ENCODE results near the gene DNASE1L2.
"Not testable (repeated sequence)": the region's sequence is repeated elsewhere in the genome, so short reads cannot be mapped to it uniquely, and the experiment has no call there.

Gene DNASE1L2

DNA sequence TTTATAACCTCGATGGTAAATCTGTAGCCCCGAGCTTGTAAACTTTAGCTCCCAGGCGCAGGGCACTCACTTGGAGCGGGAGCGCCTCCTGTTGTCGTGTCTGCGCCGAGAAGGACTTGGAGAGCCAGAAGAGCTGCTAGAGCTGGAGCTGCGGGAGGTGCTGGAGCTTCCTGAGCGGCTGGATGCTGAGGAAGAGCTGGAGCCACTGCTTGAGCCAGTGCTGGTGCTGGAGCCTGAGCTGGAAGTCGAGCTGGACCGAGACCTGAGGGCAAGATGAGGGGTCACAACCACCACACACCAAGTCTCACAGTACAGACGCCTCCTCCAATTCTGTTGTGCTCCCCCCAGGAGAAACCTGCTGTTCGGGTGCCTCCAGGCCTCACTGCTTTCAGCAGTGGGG lies 26.8 kb downstream of the DNASE1L2 start:
- Histone ChIP-seq H3K36me3 (ENCODE audit: control insufficient read depth in 1 of 2, insufficient read depth in 2 of 2, low read length in 2 of 2) (peaks cover 34 to 38% of the 10 kb centered on the region in 2 donors), H3K4me1 (ENCODE audit: control insufficient read depth in 1 of 2, insufficient read depth in 2 of 2, low read length in 2 of 2) (peaks cover 3 to 17% of the 10 kb centered on the region in 2 donors)
- not testable (repeated sequence) for H3K4me3 ChIP-seq (ENCODE audit: low read depth in 1 of 2, low read length in 2 of 2); H3K9me3 ChIP-seq (ENCODE audit: control insufficient read depth in 1 of 2, low read length in 2 of 2); H3K27me3 ChIP-seq (ENCODE audit: low read depth, low read length); H3K27ac ChIP-seq (ENCODE audit: low read length)

DNA sequence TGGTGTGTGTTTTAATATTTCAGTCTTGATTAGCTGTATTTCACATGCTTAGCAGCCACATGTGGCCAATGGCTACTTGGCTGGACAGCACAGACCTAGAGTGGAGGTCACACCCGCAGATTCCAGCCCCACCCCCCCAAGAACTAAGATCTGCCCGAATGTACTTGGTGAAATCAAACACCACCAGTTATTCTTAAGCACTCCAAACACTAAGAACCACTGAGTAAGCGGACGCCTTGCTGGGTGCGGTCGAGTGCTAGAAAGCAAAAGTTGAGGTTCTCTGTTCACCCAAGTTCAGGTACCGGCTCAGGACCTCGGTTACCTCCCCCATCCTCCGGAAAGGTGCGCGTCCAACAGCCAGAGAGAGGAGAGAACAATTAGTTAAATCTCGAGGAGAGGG lies 30.6 kb downstream of the DNASE1L2 start:
- H3K4me1 ChIP-seq (ENCODE audit: control insufficient read depth in 1 of 2, insufficient read depth in 2 of 2, low read length in 2 of 2): peaks cover 9 to 31% of the 10 kb centered on the region in 2 donors
- H3K4me3 ChIP-seq (ENCODE audit: low read depth in 1 of 2, low read length in 2 of 2): peak overlapping the region; percentile 50 to 95
- peaks cover 21% of the 10 kb centered on the region in 2 donors for H3K36me3 ChIP-seq (ENCODE audit: control insufficient read depth in 1 of 2, insufficient read depth in 2 of 2, low read length in 2 of 2)
- not testable (repeated sequence) for H3K27ac ChIP-seq (ENCODE audit: low read length); H3K27me3 ChIP-seq (ENCODE audit: low read depth, low read length); H3K9me3 ChIP-seq (ENCODE audit: control insufficient read depth in 1 of 2, low read length in 2 of 2)

DNA sequence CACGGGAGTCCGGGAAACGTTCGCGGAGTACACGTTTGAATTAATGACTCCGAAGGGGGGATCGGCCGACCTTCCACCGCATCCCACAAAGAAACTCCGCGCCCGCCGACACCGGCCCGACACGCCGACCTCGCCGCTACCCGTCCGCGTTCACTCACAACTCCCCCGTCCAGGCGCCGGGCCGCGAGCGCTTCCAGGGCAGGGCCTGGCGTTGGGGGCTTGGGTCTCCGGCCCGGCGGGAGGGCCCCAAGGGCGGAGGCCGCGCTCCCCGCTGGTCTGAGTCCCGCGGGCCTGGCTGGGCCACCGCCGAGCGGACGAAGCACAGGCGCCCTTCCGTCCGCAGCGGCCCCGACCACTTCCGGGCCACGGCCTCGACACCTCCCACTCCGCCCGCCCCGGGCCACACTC lies 31.3 kb downstream of the DNASE1L2 start:
- H3K9me3 ChIP-seq (ENCODE audit: control insufficient read depth in 1 of 2, low read length in 2 of 2); H3K27me3 ChIP-seq (ENCODE audit: low read depth, low read length): not testable (repeated sequence)
- Histone ChIP-seq H3K4me1 (ENCODE audit: control insufficient read depth in 1 of 2, insufficient read depth in 2 of 2, low read length in 2 of 2) (peaks cover 9 to 31% of the 10 kb centered on the region in 2 donors), H3K27ac (ENCODE audit: low read length) (peak overlapping the region; percentile 96), H3K4me3 (ENCODE audit: low read depth in 1 of 2, low read length in 2 of 2) (peak overlapping the region; percentile 61 to 95), H3K36me3 (ENCODE audit: control insufficient read depth in 1 of 2, insufficient read depth in 2 of 2, low read length in 2 of 2) (peaks cover 14 to 15% of the 10 kb centered on the region in 2 donors)

DNA sequence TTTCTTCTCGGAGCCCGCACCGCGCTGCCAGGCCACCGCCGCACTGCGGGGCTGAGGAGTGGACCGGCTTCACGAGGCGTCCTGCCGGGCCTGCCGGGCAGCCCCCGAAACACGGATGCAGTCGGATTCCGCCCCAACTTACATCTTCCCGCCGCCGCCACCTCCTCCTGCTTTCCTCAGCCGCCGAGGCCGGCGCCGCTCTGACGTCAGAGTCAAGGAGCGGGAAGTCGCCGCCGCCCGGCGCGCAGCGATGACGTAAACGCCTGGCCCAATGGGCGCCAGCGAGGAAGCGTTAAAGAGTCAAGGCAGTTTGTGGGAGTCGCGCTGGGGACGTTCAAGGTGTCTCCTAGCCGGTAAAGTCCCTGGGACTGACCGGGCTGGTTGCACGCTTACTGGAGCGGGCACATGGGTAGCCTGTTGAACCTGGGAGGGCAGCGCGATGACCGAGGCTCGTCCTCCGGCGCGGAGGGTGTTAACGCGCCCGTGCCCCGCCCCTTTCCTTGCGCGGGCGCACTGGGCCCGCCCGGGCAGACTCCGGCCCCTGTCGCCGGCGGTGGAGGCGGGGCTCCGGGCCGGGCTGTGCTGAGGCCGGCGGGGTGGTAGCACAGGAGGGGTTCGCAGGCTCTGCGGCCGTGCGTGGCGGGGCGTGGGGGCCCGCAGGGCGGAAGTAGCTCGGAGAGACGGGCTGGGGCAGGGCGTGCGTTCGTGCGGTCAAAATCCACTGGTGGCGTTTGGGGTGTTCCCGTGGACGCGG lies 31.8 kb downstream of the DNASE1L2 start, which contains the start of gene RNPS1:
Gene RNPS1 (minus strand): TSS at position 214 of the 754 bp plus-strand sequence. CDS start 3,483 bp downstream, outside the sequence.
- H3K27me3 ChIP-seq (ENCODE audit: low read depth, low read length): no peaks in the 10 kb centered on the region
- H3K4me1 ChIP-seq (ENCODE audit: control insufficient read depth in 1 of 2, insufficient read depth in 2 of 2, low read length in 2 of 2): peaks cover 9 to 31% of the 10 kb centered on the region in 2 donors
- peak within 1 kb of the TSS; percentile 96 for H3K27ac ChIP-seq (ENCODE audit: low read length)
- H3K4me3 ChIP-seq (ENCODE audit: low read depth in 1 of 2, low read length in 2 of 2): peak within 1 kb of the TSS; percentile 61 to 95
- peaks cover 9% of the 10 kb centered on the region in 2 donors for H3K36me3 ChIP-seq (ENCODE audit: control insufficient read depth in 1 of 2, insufficient read depth in 2 of 2, low read length in 2 of 2)
- H3K9me3 ChIP-seq (ENCODE audit: control insufficient read depth in 1 of 2, low read length in 2 of 2): no peaks in the 10 kb centered on the region

DNA sequence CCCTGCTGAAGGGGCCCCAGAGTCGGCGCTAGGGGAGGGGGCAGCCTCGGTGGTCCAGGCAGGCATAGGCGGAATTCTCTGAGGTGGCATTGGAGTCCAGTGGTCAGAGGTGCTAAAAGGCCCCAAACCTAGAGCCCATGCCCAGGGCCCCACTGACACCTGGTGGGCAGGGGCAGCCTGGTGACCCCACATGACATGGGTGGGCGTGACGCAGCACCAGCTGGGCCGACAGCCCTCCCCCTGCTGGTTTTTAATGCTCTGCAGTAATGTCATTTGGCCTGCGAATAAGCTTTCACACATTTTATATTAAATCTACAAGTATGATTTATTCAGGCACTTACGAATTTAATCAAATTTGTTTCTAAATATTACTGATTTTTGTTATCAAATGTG lies 33.8 kb downstream of the DNASE1L2 start:
- Histone ChIP-seq H3K4me1 (ENCODE audit: control insufficient read depth in 1 of 2, insufficient read depth in 2 of 2, low read length in 2 of 2) (peaks cover 9 to 31% of the 10 kb centered on the region in 2 donors), H3K27ac (ENCODE audit: low read length) (no peak overlapping the region), H3K36me3 (ENCODE audit: control insufficient read depth in 1 of 2, insufficient read depth in 2 of 2, low read length in 2 of 2) (peaks cover 0 to 3% of the 10 kb centered on the region in 2 donors), H3K9me3 (ENCODE audit: control insufficient read depth in 1 of 2, low read length in 2 of 2) (no peaks in the 10 kb centered on the region), H3K27me3 (ENCODE audit: low read depth, low read length) (no peaks in the 10 kb centered on the region), H3K4me3 (ENCODE audit: low read depth in 1 of 2, low read length in 2 of 2) (no peak overlapping the region)

DNA sequence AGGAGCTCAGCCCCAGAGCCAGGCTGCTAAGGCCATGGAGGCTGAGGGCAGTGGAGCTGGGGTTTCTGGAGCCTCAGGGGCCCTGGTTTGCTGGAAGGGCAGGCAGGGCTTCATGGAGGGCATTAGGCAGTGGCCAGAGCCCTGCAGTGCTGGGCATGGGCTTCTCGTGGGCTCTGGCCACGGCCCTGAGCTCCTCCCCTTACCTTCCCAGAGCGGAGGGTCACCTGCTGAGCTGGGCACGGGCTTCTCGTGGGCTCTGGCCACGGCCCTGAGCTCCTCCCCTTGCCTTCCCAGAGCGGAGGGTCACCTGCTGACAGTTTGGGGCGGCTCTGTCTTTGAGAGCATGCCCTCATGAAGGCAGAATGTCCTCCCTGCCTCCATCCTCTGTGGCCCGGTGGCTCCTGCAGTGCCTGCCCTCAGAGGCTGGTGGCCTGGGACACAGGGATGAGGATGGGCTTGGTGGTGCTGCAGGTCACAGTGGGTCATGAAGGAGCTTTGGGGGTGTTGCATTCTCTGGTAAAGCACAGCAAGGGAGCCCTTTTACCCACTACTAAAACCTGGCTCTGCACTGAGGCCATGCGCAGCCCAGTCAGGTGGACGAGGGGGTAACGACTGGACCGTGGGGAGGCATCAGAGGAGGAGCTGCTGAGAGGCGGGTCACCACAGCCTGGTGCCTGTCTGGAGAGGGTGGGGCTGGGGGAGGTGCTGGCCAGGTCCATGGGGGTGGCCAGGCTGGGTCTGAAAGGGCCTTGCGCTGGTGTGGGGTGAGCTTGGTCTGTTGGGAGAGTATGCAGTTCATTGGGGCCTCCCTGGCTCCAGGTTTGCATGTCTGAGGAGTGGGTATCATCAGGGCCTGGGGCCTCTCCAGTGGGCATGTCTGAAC lies 34.6 kb downstream of the DNASE1L2 start:
- Histone ChIP-seq H3K9me3 (ENCODE audit: control insufficient read depth in 1 of 2, low read length in 2 of 2) (no peaks in the 10 kb centered on the region), H3K4me3 (ENCODE audit: low read depth in 1 of 2, low read length in 2 of 2) (no peak overlapping the region), H3K27ac (ENCODE audit: low read length) (no peak overlapping the region), H3K27me3 (ENCODE audit: low read depth, low read length) (no peaks in the 10 kb centered on the region), H3K4me1 (ENCODE audit: control insufficient read depth in 1 of 2, insufficient read depth in 2 of 2, low read length in 2 of 2) (peaks cover 9 to 27% of the 10 kb centered on the region in 2 donors), H3K36me3 (ENCODE audit: control insufficient read depth in 1 of 2, insufficient read depth in 2 of 2, low read length in 2 of 2) (peaks cover 0 to 3% of the 10 kb centered on the region in 2 donors)

DNA sequence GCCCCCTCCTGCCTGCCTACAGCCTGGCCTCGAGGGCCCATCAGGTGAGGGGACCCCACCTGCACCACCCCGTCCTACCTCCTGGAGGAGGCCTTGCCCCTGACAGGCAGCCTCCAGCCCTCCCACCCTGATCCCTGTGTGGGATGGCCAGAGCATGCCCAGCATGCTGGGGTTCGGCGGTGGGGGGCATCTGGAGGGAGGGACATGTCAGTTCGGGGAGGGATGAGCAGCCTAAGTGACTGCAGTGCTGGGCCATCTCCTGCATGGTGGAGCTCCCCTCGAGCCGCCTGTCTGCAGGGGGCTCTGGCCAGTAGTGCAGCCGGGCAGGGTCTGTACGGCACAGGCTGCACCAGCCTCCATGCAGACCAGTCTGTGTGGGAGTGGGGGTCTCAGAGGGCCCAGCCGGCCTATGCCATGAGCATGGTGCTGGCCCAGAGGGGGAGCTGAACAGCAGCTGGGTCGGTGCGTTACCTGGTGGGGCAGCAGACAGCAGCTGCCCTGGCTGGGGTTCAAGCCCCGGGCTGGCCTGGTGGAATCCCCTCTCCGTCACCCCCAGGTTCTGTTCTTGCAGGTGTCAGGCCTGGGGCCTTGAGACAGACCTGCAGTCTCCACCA lies 35.7 kb downstream of the DNASE1L2 start:
- Histone ChIP-seq H3K4me3 (ENCODE audit: low read depth in 1 of 2, low read length in 2 of 2) (no peak overlapping the region), H3K4me1 (ENCODE audit: control insufficient read depth in 1 of 2, insufficient read depth in 2 of 2, low read length in 2 of 2) (peaks cover 6 to 16% of the 10 kb centered on the region in 2 donors), H3K36me3 (ENCODE audit: control insufficient read depth in 1 of 2, insufficient read depth in 2 of 2, low read length in 2 of 2) (peaks cover 0 to 12% of the 10 kb centered on the region in 2 donors), H3K27ac (ENCODE audit: low read length) (no peak overlapping the region), H3K9me3 (ENCODE audit: control insufficient read depth in 1 of 2, low read length in 2 of 2) (no peaks in the 10 kb centered on the region), H3K27me3 (ENCODE audit: low read depth, low read length) (no peaks in the 10 kb centered on the region)

DNA sequence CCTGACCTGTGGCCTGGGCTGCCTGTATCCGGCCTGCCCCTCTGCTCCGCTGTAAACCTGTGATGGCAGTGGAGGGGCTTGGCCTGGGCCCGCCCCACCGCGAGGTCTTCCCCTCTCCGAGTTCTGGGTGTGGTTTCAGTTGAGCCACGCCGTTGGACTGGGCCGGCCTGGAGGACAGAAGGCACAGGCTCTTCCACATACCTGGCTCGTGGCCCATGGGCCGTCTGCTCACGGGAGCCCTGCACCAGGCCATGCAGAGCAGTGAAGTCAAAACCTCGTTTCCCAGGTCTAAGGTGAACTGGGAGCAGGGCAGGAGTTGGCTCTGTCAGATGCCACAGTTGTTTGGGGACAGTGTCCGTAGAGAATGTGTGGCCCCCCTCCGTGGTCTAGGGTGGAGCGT lies 37.2 kb downstream of the DNASE1L2 start:
- Histone ChIP-seq H3K27ac (ENCODE audit: low read length) (no peak overlapping the region), H3K36me3 (ENCODE audit: control insufficient read depth in 1 of 2, insufficient read depth in 2 of 2, low read length in 2 of 2) (peaks cover 0 to 23% of the 10 kb centered on the region in 2 donors), H3K9me3 (ENCODE audit: control insufficient read depth in 1 of 2, low read length in 2 of 2) (no peaks in the 10 kb centered on the region), H3K27me3 (ENCODE audit: low read depth, low read length) (no peaks in the 10 kb centered on the region), H3K4me1 (ENCODE audit: control insufficient read depth in 1 of 2, insufficient read depth in 2 of 2, low read length in 2 of 2) (peaks cover 6 to 15% of the 10 kb centered on the region in 2 donors), H3K4me3 (ENCODE audit: low read depth in 1 of 2, low read length in 2 of 2) (no peak overlapping the region)

DNA sequence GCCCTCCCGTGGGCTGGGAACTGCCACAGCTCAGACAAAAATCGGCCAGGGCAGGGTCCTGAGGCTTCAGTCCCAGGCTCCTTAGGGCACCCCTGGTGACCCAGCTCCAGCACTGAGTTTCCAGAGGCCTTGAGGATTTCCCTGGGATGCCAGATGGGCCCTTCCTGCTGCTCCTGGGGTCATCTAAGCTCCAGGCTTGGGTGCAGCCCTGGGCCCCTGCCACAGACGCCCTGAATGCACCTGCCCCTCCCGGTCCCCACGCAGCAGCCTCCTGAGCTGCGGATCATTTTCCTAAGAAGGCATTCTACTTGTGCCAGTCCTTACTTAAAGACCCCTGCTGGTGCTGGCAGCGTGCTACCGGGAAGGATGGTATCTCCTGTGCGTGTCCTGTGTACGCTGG lies 37.7 kb downstream of the DNASE1L2 start:
- H3K4me3 ChIP-seq (ENCODE audit: low read depth in 1 of 2, low read length in 2 of 2): no peak overlapping the region
- no peaks in the 10 kb centered on the region for H3K27me3 ChIP-seq (ENCODE audit: low read depth, low read length)
- H3K4me1 ChIP-seq (ENCODE audit: control insufficient read depth in 1 of 2, insufficient read depth in 2 of 2, low read length in 2 of 2): peaks cover 6 to 13% of the 10 kb centered on the region in 2 donors
- H3K27ac ChIP-seq (ENCODE audit: low read length): no peak overlapping the region
- no peaks in the 10 kb centered on the region for H3K9me3 ChIP-seq (ENCODE audit: control insufficient read depth in 1 of 2, low read length in 2 of 2)
- H3K36me3 ChIP-seq (ENCODE audit: control insufficient read depth in 1 of 2, insufficient read depth in 2 of 2, low read length in 2 of 2): peaks cover 0 to 27% of the 10 kb centered on the region in 2 donors

DNA sequence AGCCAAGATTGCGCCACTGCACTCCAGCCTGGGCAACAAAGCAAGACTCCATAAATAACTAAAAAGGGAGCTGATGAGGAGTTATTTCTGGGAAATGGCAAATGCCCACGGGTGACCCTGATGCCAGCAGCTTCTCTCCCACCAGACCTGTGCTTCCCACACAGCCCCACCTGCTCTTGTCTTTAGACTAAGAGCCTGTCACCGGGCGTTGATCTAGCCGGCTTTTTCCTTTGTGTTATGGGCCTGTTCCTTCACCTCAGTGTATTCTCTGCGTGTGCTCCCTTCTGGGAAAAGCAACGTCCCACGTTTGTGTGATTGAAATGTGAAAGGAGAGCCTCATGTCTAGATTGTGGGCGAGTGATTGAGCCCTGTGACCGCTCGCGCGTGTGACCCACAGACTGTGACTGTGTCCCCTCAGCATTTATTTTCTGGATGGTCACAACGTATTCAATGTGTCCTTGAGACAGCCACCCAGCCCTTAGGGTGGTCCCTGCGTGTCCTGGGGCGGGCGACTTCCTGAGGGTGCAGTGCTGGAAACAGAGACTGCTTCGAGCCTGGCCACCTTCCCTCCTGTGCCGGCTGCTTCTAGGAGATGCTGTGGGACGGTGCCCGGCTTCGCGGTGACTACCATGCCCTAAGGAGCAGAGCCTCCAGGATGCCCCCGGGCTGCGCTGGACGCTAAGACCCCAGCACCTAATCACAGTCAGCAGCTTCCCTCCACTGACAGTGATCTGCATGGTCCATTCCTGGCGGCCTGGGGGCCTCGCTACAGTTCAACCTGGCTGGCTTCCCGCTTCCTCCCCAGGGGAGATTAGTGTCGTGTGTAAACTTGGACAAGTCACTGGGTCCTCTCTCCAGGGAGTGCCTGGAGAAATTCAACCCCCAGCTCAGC lies 39.5 kb downstream of the DNASE1L2 start:
- Histone ChIP-seq H3K27me3 (ENCODE audit: low read depth, low read length) (no peaks in the 10 kb centered on the region), H3K4me3 (ENCODE audit: low read depth in 1 of 2, low read length in 2 of 2) (no peak overlapping the region), H3K9me3 (ENCODE audit: control insufficient read depth in 1 of 2, low read length in 2 of 2) (no peaks in the 10 kb centered on the region), H3K4me1 (ENCODE audit: control insufficient read depth in 1 of 2, insufficient read depth in 2 of 2, low read length in 2 of 2) (no peaks in the 10 kb centered on the region), H3K36me3 (ENCODE audit: control insufficient read depth in 1 of 2, insufficient read depth in 2 of 2, low read length in 2 of 2) (peaks cover 0 to 40% of the 10 kb centered on the region in 2 donors), H3K27ac (ENCODE audit: low read length) (no peak overlapping the region)

Measured in muscle layer of duodenum (tissue), 2 donors.